IPS-NIHi11 (cell line): ENCODE results near the gene PADI6.
A peak's percentile ranks its signal among the peaks of the same experiment; 100 is the strongest.

Source experiments
- DNase-seq: peaks from one replicate; pipeline ENCODE4 v3.0.0; 2012; ENCODE audit warnings: mixed read lengths, low spot score

Gene PADI6

DNA sequence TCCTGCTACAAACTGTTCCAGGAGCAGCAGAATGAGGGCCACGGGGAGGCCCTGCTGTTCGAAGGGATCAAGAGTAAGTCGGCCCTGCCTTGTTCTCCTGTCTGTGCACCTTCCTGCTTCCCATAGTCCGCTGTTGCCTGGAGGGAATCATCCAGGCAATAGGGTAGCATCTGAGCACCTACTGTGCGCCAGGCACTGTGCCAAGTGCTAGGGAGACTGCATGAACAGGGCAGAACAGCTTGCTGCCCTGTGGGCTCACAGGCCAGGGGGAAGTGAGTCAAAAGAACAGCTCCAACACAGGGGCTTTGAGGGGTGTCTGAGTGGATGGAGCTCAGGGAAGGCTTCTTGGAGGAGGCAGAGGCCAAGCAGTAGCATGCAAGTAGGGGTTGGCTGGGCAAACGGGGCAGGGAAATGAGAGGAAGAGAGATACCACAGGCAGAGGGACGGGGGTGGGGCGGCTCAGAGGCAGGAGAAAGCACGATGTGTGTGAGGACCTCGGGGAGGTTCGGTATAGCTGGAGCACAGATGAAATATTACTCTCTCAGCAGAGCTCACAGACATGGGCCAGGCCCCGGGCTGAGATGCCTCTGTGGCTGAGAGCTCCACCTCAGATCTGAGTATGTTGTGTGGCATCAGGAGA, 15.5 kb upstream of the PADI6 start:
- no peak for DNase-seq

GRCh38 chr1:17358557-17358956, 13.4 kb upstream of the PADI6 start:
- no peak for DNase-seq

DNA sequence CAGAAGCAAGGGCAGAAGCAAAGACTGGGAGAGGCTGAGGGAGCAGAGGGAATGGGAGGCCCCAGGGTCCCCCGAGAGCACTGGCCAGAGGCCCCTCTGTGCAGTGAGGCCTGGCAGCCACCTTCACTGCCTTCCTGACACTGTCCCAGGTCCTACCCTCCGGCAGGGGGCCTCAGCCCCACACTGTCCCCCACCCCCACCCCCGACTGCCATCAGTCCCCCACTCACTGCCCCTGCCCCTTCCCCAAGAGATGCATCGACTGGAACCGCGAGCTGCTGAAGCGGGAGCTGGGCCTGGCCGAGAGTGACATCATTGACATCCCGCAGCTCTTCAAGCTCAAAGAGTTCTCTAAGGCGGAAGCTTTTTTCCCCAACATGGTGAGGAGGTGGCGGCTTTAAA, 13.0 kb upstream of the PADI6 start:
- DNase-seq: peak; percentile 50

- no peak for DNase-seq
Measured at GRCh38 chr1:17359808-17360207, 12.2 kb upstream of the PADI6 start.

DNA sequence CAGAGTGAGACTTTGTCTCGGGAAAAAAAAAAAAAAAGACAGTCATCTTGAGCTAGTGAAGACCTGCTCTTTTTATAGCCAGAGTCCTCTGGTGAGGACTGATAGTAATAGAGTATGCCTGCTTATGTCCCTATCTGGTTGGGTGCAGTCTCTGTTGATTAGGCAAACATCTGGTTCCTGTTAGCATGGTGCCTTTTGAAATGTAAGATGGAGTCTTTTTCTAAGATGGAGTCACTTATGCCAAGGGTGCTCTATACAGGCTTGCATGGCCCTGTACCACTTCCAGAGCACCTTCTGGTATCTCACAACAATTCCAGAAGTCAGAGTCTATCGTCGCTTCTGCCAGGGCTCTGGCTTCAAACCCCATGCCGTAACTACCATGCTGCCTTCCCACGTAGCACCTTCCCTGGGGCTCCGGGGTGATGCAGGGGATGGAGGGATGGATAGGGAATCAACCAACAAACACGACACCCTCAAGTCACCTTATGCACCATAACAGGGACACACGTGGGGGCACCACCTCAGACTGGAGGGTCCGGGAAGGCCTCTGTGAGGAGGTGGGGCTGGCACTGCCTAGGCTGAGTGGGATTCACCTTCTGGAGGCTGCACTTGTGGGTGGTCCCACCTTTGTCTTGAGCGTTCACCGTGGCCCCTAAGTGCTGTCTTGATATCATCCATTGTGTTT, 11.6 kb upstream of the PADI6 start:
- no peak for DNase-seq

- no peak for DNase-seq
Measured at GRCh38 chr1:17361687-17362086, 10.3 kb upstream of the PADI6 start.

DNA sequence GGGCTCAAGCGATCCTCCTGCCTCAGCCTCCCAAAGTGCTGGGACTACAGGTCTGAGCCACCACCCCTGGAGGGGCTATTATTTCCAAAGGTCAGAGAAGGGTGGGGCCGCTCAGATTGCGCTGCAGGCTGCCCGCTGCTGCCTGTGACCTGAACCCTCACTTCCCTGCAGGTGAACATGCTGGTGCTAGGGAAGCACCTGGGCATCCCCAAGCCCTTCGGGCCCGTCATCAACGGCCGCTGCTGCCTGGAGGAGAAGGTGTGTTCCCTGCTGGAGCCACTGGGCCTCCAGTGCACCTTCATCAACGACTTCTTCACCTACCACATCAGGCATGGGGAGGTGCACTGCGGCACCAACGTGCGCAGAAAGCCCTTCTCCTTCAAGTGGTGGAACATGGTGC, 8.6 kb upstream of the PADI6 start:
- no peak for DNase-seq

- DNase-seq: no peak
Measured at GRCh38 chr1:17363771-17364170, 8.2 kb upstream of the PADI6 start.

DNA sequence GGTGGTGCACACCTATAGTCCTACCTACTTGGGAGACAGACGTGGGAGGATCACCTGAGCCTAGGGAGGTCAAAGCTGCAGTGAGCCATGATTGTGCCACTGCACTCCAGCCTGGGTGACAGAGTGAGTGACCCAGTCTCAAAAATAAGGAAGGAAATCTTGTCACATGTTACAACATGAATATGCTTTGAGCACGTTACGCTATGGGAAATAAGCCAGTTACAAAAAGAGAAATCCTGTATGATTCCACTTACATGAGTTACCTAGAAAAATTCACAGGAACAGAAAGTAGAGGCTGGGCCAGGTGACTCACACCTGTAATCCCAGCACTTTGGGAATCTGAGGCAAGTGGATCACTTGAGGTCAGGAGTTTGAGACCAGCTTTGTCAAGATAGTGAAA, 6.7 kb upstream of the PADI6 start:
- DNase-seq: no peak

DNA sequence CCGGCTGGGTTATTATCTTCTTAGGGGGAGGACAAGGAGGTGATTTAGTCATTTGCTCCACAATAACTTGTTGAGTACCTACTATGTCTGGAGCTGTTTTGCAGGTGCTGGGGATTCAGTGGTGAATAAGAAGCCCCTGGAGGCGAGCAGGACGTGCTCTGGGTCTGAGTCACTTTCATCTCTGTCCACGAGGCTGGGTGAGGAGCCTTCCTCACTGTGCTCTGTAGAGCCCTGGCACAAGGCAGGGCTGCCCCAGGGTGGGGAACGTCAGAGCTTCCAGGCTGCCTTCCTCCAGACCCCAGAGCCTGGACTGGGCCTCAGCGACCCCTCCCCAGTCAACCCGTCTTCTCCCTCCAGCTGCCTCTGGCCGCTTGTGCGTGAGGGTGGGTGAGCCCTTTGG, 2.5 kb upstream of the PADI6 start:
- DNase-seq: no peak

DNA sequence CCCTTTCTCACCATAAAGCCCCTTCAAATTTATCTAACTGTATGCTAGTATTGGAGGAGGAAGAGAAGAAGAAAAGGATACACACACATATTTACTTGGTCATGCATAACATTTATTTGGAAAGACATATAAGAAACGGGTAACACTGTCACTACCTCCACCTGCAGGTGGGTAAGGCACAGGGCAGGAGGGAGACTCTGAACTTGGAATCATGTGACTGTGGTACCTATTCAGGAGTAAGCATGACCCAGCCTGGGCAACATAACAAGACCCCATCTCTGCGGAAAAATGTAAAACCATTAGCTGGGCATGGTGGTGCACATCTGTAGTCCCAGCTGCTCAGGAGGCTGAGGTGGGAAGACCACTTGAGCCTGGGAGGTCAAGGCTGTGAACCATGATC, 1.4 kb upstream of the PADI6 start:
- peak; percentile 73 for DNase-seq

DNA sequence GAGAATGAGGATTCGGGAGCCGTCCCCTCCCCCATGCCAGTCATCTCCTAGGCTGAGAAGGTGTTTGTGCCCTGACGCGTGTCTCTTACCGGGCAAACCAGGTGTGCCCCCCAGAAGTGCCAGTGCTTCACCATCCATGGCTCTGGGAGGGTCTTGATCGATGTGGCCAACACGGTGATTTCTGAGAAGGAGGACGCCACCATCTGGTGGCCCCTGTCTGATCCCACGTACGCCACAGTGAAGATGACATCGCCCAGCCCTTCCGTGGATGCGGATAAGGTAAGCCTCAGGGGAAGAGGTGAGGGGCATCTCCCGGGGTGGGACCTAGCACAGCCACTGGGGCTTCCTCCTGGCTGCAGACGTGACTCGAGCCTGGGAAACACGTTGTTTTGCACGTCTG, 959 bp downstream of the PADI6 start:
- DNase-seq: no peak

GRCh38 chr1:17375651-17376050, 3.7 kb downstream of the PADI6 start:
- DNase-seq: no peak

DNA sequence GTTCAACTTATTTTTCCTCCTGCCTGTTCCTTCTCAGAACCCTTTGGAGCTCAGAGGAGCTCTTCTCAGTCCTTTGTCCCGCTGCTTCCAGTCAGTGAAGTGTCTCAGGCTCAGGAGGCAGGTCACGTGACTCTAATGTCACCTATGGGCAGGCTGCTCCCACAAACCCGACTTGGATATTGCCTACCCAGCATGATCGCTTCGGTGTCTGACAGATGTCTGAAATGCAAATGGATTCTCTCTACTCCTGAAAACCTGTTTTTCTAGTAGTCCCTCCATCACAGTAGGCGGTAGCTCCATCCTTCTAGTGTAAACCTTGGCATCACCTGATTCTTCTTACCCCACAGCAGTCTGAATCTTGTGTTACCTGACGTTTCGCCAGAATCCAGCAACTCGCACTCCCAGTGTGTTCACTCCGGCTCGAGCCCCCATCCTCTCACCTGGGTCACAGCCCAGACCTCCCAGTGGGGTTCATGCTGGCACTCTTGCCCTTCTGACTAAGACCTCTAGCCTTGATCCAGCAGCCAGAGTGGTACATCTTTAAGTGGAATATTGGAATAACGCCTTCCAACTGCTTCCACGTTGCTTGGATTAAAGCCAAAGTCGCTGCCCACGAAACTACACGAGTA, 5.4 kb downstream of the PADI6 start:
- DNase-seq: peak; percentile 81

GRCh38 chr1:17381161-17381560, 9.2 kb downstream of the PADI6 start:
- DNase-seq: no peak

- no peak for DNase-seq
Measured at GRCh38 chr1:17392199-17392740, 20.3 kb downstream of the PADI6 start.

DNA sequence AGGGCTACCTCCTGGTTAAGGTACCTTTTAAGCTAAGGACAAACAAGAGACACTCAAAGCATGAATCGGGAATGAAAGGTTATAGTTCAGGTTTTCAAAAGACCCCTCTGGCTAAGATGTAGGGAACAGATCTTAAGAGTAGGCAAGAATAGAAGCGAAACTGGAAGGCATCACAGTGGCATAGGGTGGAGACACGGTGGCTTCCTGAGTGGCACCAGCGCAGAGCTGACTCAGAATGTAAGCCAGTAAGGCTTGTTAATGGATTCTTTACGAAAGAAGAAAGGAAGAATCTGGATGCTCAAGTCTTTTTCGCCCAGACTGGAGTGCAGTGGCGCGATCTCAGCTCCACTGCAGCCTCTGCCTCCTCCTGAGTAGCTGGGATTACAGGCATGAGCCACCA, 21.2 kb downstream of the PADI6 start:
- no peak for DNase-seq

DNA sequence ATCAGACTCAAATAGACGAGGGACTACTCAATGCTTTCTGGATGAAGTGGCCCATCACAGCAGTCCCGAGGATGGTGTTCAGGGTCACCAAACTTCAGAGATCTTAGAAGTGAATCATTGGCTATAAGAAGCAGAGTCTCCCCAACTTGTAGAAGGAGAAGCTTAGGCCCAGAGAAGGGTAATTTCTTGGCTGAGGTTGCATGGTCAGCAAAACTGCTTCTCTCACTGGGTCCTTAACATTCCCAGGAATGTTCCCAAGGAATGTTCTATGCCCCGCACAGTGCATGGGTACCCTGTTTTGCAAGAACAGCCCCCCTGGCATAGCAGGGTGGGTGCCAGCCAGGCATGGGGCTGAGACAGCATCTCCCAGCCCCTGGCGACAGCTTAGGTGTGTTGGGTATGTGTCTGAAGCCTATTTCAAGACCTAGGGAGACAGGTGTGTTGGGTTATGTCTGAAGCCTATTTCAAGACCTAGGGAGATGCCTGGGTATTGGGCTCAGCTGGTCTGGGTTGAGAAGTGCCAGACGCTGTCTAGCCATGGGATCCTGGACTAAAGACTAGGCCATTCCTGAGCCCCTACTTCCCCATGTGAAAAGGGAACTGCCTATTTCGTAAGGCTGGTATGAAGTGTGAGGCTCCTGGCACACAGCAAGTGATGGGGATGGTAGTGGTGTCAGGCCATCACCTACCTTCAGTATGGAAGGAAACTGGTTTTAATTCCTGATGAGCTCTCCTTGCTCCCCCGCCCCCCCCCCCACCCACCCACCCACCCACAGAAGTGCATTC, 26.1 kb downstream of the PADI6 start:
- DNase-seq: no peak

DNA sequence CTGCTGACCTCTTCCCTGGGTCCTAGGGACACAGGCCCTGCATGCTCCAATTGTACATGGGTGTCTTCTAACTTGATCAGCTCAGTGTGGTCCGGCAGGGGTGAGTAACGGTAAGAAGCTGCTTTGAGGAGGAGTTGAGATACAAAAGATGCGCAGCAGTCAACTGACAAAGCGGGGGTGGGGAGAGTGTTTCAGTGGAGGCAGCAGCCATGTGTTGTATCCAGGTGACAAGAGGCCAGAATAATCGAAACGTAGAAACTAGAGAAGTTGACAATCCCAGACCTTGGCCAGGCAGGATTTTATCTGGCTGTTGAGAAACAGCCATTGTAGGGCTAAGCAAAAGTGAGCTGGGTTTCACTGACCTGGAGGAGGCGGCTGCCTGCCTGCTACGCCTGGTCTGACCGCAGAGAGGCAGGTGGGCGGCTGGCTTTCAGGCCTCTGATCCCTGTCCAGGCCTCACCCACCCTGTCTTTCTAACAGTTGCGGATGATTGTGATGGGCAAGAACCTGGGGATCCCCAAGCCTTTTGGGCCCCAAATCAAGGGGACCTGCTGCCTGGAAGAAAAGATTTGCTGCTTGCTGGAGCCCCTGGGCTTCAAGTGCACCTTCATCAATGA, 28.8 kb downstream of the PADI6 start:
- peak; percentile 58 for DNase-seq

DNA sequence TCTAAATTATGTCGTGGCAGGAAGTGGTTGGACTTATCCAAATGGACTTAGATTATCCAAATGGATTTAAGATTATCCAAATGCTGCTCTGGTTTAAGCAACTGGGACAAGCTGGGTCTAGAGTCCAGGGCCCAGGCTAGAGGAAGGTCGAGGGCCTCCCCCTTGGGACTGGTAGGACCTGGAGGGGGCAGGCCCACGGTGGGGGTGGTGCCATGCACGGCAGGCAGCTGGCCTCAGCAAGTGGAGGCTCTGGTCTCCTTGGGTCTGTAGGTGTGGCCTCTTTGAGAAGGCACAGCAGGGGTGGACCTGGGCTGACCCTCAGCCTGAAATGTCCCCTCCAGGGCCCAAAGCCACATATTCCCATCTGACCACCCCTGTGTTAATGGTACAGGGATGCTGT, 29.8 kb downstream of the PADI6 start:
- DNase-seq: no peak

DNA sequence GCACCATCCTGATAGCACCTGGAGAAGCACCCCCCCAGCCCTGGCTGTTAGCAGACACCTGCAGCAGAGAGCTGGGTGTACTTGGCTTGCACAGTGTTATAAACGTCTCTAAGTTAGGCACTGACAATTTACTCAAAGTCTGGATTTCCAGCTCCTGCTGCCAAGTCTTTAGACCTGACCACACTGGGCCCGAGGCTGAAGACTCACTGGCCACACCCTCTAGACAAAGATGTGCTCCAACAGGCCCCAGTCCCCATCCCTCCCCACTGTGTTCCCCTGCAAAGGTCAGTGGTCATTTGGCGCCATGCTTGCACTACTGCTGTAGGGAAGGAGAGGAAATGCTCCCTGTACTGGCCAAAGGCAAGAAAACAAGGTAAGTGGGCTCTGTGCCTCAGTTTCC, 31.1 kb downstream of the PADI6 start:
- no peak for DNase-seq

GRCh38 chr1:17404034-17404684, 32.2 kb downstream of the PADI6 start:
- no peak for DNase-seq
